Skeletal muscle cell (primary cell): ENCODE measurements around the gene CD274.
A peak's percentile ranks its signal among the peaks of the same experiment; 100 is the strongest.
"Not testable (repeated sequence)": the region's sequence is repeated elsewhere in the genome, so short reads cannot be mapped to it uniquely, and the experiment has no call there.

Experiments used
- DNase-seq: peaks from one replicate; pipeline ENCODE4 v3.0.0-alpha.2; 2010; ENCODE audit warnings: low read depth
- H3K4me3 ChIP-seq: 2 replicates; pipeline ENCODE4 v1.5.1; 2011; ENCODE audit warnings: low read depth, mild to moderate bottlenecking, control low read depth, low read length, moderate library complexity

Gene CD274

DNA sequence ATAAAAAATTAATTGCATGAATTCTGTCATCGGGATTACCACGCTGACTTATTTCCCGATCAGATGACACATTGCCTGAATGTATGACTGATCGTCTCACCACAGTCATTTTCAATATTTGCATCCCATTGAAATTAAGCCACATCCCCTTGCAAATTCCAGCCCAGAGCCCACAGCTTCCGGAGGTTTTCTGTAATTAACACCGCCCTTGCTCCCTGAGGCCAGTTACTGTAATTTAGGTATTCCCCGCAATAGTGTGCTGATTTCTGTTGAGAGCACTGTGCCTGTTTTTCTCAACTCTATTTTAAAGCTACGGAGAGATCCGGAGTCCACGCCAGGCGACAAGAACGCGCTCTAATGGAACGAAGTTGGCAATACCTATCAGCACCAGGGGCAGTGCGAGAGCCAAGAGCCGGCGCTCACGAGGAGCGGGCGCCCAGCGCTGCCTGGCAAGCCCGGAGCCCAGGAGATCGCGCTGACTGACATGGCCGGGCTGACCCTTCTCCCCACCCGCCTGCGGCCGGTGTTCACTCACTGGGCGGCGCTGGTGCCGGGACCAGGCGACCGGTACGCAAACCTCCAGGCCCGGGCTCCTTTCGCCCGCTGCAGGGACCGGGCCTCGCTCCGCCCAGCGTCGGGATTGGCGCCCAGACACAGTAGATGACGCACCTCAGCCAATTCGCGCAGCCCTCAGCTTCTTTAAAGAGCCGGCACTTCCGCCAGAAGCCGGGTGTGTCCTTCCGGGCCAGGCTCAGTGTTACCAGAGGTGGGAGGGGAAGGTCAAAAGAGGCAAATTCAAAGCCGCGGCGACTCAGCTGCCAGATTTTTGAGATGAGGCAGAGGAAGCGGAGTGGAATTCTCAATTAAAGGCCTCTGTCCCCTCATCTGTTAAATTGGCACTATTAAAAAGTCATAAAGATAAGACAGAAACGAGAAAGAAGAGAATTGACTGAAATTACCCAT, 12.8 kb upstream of the CD274 start, which contains the start of gene PLGRKT:
PLGRKT (minus strand) TSS at position 672 of the 963 bp plus-strand sequence. CDS start 5,948 bp downstream, outside the sequence.
- DNase-seq = peak; percentile 56
- peak within 1 kb of the TSS; percentile 70 for H3K4me3 ChIP-seq

DNA sequence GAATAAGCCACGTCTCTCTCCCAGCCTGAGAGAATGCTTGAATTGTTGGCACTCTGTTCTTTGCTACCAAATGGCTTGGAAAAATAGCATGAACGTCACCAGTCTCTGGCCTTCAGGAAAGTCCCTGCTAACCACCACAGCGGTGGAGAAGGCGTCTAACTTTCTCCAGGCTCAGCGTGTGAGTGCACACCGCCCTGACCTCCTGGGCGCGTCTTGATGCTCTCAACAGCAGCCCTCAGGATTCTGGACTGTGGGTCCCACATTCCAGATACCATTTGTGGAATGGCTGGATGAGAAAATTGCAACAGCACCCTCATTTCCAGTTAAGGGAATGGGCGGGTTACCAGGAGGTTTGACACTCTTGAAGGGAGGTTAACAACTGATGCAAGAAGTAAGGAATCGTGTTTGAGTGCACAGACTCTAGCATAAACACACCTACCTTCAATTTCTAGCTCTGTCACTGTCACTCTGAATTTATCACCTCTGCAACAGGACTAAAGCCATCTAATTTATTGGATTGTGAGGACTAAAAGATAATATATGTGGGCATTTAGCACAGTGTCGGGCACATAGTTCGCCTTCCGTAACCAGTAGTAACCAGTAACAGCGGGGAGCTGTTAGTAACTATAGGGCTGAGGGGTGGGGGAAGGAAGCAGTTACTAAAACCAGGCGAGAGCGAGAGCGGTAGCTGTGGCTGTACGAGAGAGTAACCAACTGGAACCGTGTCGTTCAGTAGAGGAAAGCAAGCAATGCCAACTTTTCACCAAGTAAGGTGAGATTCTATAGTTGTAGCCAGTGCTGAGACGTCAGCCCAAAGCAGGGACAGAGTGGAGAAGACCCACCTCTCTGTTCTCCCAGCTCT, 11.8 kb upstream of the CD274 start:
- DNase-seq = no peak

GRCh38 chr9:5440426-5440825, 9.9 kb upstream of the CD274 start:
- DNase-seq = no peak
- no peak overlapping the region for H3K4me3 ChIP-seq

More for the DNA sequence above, 11.8 kb upstream of the CD274 start:
- H3K4me3 ChIP-seq = peak overlapping the region; percentile 70

- no peak overlapping the region for H3K4me3 ChIP-seq
- no peak for DNase-seq
Measured at GRCh38 chr9:5441043-5441442, 9.3 kb upstream of the CD274 start.

GRCh38 chr9:5442400-5443011, 7.8 kb upstream of the CD274 start:
- no peak for DNase-seq
- no peak overlapping the region for H3K4me3 ChIP-seq

- no peak overlapping the region for H3K4me3 ChIP-seq
- DNase-seq = no peak
Measured at GRCh38 chr9:5443850-5444249, 6.5 kb upstream of the CD274 start.

DNA sequence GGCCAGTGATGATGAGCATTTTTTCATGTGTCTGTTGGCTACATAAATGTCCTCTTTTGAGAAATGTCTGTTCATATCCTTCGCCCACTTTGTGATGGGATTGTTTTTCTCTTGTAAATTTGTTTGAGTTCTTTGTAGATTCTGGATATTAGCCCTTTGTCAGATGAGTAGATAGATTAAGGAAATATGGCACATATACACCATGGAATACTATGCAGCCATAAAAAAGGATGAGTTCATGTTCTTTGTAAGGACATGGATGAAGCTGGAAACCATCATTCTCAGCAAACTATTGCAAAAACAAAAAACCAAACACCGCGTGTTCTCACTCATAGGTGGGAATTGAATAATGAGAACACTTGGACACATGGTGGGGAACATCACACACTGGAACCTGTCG, 5.2 kb upstream of the CD274 start:
- H3K4me3 ChIP-seq, DNase-seq: not testable (repeated sequence)

- no peak overlapping the region for H3K4me3 ChIP-seq
- no peak for DNase-seq
Measured at GRCh38 chr9:5445886-5446285, 4.5 kb upstream of the CD274 start.

DNA sequence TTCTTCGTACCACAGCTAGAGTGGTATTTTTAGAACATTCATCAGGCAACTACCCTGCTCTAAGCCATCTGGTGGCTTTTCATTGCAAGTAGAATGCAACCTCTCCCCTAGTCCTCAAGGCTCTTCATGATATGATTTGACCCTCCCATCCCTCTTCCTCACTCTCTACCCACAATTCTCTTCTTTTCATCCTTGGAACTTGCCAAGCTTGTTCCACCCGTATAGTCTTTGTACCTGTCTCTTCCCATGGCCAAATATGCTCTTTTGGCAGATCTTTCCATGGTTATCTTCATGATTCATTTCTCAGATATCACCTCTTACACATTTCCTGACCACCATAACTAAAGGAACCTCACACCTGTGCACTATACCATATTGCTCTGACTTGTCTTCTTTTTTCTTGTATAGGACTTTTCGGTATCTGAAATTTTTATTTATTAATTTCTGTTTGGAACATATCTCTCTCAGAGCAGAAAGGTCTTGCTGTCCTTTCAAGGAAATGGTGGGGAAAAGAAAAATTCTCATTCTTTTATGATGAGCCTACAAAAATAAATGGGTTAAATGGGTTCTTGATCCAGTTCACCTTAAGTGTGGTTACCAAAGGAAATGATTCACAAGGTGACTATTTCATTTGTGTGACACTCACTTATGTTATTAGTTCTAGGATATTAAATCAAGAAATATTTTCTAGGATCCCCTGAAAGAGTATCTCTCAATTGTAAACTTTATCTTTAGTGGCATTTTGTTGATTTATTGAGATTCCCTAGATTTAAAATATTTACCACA, 3.7 kb upstream of the CD274 start:
- no peak for DNase-seq
- H3K4me3 ChIP-seq = no peak overlapping the region

- DNase-seq = no peak
- H3K4me3 ChIP-seq = no peak overlapping the region
Measured at GRCh38 chr9:5447337-5447736, 3.0 kb upstream of the CD274 start.

GRCh38 chr9:5448016-5448415, 2.3 kb upstream of the CD274 start:
- no peak for DNase-seq
- no peak overlapping the region for H3K4me3 ChIP-seq

GRCh38 chr9:5448461-5449435, 1.6 kb upstream of the CD274 start:
- DNase-seq = no peak
- H3K4me3 ChIP-seq = no peak overlapping the region

DNA sequence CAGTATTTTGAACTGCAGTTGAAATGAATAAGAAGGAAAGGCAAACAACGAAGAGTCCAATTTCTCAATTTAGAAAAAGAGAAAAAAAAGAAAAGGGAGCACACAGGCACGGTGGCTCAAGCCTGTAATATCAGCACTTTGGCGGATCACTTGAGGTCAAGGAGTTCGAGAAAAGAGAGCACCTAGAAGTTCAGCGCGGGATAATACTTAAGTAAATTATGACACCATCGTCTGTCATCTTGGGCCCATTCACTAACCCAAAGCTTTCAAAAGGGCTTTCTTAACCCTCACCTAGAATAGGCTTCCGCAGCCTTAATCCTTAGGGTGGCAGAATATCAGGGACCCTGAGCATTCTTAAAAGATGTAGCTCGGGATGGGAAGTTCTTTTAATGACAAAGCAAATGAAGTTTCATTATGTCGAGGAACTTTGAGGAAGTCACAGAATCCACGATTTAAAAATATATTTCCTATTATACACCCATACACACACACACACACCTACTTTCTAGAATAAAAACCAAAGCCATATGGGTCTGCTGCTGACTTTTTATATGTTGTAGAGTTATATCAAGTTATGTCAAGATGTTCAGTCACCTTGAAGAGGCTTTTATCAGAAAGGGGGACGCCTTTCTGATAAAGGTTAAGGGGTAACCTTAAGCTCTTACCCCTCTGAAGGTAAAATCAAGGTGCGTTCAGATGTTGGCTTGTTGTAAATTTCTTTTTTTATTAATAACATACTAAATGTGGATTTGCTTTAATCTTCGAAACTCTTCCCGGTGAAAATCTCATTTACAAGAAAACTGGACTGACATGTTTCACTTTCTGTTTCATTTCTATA, 602 bp upstream of the CD274 start:
- peak overlapping the region; percentile 63 for H3K4me3 ChIP-seq
- DNase-seq = no peak

- H3K4me3 ChIP-seq = no peak overlapping the region
- DNase-seq = no peak
Measured at GRCh38 chr9:5452286-5452609, 1.9 kb downstream of the CD274 start.

DNA sequence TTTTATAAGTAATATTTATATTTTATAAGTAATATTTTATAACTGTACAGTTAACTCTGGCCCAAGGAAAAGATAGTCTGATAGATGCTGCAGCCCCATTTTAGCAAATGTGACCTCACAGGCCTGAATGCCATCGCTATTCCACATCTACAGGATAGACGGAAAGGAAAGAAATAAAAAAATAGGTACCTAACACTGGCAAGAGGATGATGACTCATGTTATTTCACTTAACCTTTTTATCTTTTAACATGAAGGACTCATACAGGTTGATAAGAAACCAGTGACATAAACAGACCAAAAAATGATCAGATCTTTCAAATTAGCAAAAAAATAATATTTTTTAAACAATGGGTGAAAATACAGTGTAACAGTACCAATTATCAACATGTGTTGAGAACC, 2.7 kb downstream of the CD274 start:
- DNase-seq = no peak
- no peak overlapping the region for H3K4me3 ChIP-seq

DNA sequence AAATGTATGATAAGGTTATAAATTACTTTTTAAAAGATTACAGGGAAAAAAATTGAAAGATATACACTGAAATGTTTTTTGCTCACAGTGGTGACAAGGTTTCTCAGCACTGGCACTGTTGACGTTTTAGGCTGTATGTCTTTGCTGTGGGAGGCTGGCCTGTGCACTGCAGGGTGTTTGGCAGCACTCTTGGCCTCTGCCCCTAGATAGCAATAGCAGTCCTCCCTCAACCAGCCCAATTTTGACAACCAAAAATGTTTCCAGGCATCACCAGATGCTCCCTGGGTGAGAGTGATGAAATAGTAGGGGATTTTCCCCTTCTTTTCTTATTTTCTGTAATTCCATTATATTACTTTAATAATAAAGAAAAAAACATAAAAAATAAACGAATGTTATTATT, 3.3 kb downstream of the CD274 start:
- DNase-seq = no peak

GRCh38 chr9:5455181-5455580, 4.8 kb downstream of the CD274 start:
- no peak for DNase-seq
- no peak overlapping the region for H3K4me3 ChIP-seq

More for the DNA sequence above, 3.3 kb downstream of the CD274 start:
- H3K4me3 ChIP-seq = no peak overlapping the region
